Activated B cell treated with CpG ODN at 0.5 μM for 24 hours (primary cell): Measurements from ENCODE around the gene AGBL1. TPM values are rescaled to one million over a fixed set of nuclear protein-coding genes. Genes with fewer than 3 reads are reported as not detected.

Experiments used
- ATAC-seq: fragments of 200-7000 bp; cut with Tn5 transposase; one replicate; pipeline ENCODE4 v1.10.0; 2021; ENCODE audit warnings: low read depth, mild to moderate bottlenecking, moderate library complexity
- CTCF ChIA-PET: fragments of 350-600 bp; sonication (Branson Sonifier 250); formaldehyde crosslinking; loops from one replicate; lab custom pipeline; 2021; ENCODE audit warnings: antibody characterized with exemption; lab: Charles Lee
- POLR2A ChIA-PET: fragments of 350-600 bp; sonication (Branson Sonifier 250); formaldehyde crosslinking; loops from one replicate; lab custom pipeline; 2021; ENCODE audit warnings: antibody characterized with exemption; lab: Charles Lee
- DNase-seq: peaks from one replicate; pipeline ENCODE4 v3.0.0; 2022
- H3K27ac Mint-ChIP-seq: one replicate; pipeline ENCODE4 v1.8.0; 2020; ENCODE audit warnings: mixed read lengths
- H3K27me3 Mint-ChIP-seq: one replicate; pipeline ENCODE4 v1.8.0; 2021; ENCODE audit warnings: mixed read lengths
- H3K36me3 Mint-ChIP-seq: one replicate; pipeline ENCODE4 v1.8.0; 2021; ENCODE audit warnings: low read depth, mixed read lengths
- H3K4me1 Mint-ChIP-seq: one replicate; pipeline ENCODE4 v1.8.0; 2021; ENCODE audit warnings: mixed read lengths
- H3K4me3 Mint-ChIP-seq: one replicate; pipeline ENCODE4 v1.8.0; 2020; ENCODE audit warnings: mild to moderate bottlenecking, mixed read lengths
- H3K9me3 Mint-ChIP-seq: one replicate; pipeline ENCODE4 v1.8.0; 2020; ENCODE audit warnings: mixed read lengths
- CTCF ChIP-seq: fragments of 200-600 bp; IDR thresholded peaks from one replicate; pipeline ENCODE4 v1.8.0; 2022; ENCODE audit warnings: antibody characterized with exemption, mild to moderate bottlenecking
- intact Hi-C: fragments of 100-400 bp; cut with micrococcal nuclease; formaldehyde crosslinking; loops from one replicate; pipeline ENCODE4 v1.15.1; 2024
- total RNA-seq: library from RNA; stranded (reverse); gene quantifications from 2 replicates; pipeline ENCODE4 v1.2.3, GENCODE V29; 2022

AGBL1 gene
- total RNA-seq, 1 donor from 2014 or later, result not detected

GRCh38 chr15:86634992-86635638, 555.4 kb downstream of the AGBL1 start:
- Mint-ChIP-seq H3K4me3 (no peak overlapping the region), H3K36me3 (no peaks in the 10 kb centered on the region), H3K9me3 (no peaks in the 10 kb centered on the region), H3K27me3 (no peaks in the 10 kb centered on the region), H3K27ac (no peak overlapping the region), H3K4me1 (no peaks in the 10 kb centered on the region)
- ATAC-seq, result no peak
- POLR2A ChIA-PET, result no interaction called here
- CTCF ChIA-PET, result no interaction called here
- intact Hi-C loops, result no loop called here
- no peak for DNase-seq
- no peak for TF ChIP-seq CTCF

GRCh38 chr15:86644339-86644738, 564.7 kb downstream of the AGBL1 start:
- ATAC-seq, result no peak
- H3K9me3 Mint-ChIP-seq, result no peaks in the 10 kb centered on the region
- TF ChIP-seq CTCF, result no peak
- H3K36me3 Mint-ChIP-seq, result no peaks in the 10 kb centered on the region
- intact Hi-C loops, result no loop called here
- H3K27me3 Mint-ChIP-seq, result no peaks in the 10 kb centered on the region
- ChIA-PET POLR2A (no interaction called here), CTCF (no interaction called here)
- no peak overlapping the region for H3K27ac Mint-ChIP-seq
- DNase-seq, result no peak
- no peaks in the 10 kb centered on the region for H3K4me1 Mint-ChIP-seq
- no peak overlapping the region for H3K4me3 Mint-ChIP-seq

- DNase-seq (no peak), ATAC-seq (no peak)
- Mint-ChIP-seq H3K9me3 (peaks cover 3% of the 10 kb centered on the region), H3K27me3 (no peaks in the 10 kb centered on the region), H3K36me3 (no peaks in the 10 kb centered on the region), H3K4me1 (peaks cover 2% of the 10 kb centered on the region), H3K27ac (no peak overlapping the region), H3K4me3 (no peak overlapping the region)
- ChIA-PET CTCF (no interaction called here), POLR2A (no interaction called here)
- intact Hi-C loops, result no loop called here
- TF ChIP-seq CTCF, result no peak
Measured at GRCh38 chr15:86645925-86646500, 566.3 kb downstream of the AGBL1 start.

GRCh38 chr15:86647810-86648440, 568.3 kb downstream of the AGBL1 start:
- Mint-ChIP-seq H3K27me3 (no peaks in the 10 kb centered on the region), H3K4me3 (no peak overlapping the region), H3K36me3 (no peaks in the 10 kb centered on the region), H3K4me1 (peaks cover 2% of the 10 kb centered on the region), H3K27ac (no peak overlapping the region), H3K9me3 (peaks cover 3% of the 10 kb centered on the region)
- ChIA-PET POLR2A (no interaction called here), CTCF (no interaction called here)
- intact Hi-C loops, result no loop called here
- DNase-seq (no peak), ATAC-seq (no peak)
- no peak for TF ChIP-seq CTCF

GRCh38 chr15:86649277-86649676, 569.6 kb downstream of the AGBL1 start:
- H3K27ac Mint-ChIP-seq, result no peak overlapping the region
- intact Hi-C loops, result no loop called here
- ChIA-PET POLR2A (no interaction called here), CTCF (no interaction called here)
- ATAC-seq (no peak), DNase-seq (no peak)
- H3K9me3 Mint-ChIP-seq, result peaks cover 3% of the 10 kb centered on the region
- H3K36me3 Mint-ChIP-seq, result no peaks in the 10 kb centered on the region
- TF ChIP-seq CTCF, result no peak
- no peak overlapping the region for H3K4me3 Mint-ChIP-seq
- no peaks in the 10 kb centered on the region for H3K27me3 Mint-ChIP-seq
- peaks cover 9% of the 10 kb centered on the region for H3K4me1 Mint-ChIP-seq
